GM12878 (cell line): ENCODE measurements around the gene HOXB2. TPM values are rescaled to one million over a fixed set of nuclear protein-coding genes. Genes with fewer than 3 reads are reported as not detected.

Experiments used
- BCLAF1 ChIP-seq: fragments of 450-650 bp; IDR thresholded peaks from 2 replicates; pipeline ENCODE4 v1.6.1; 2017; ENCODE audit warnings: antibody characterized with exemption, mild to moderate bottlenecking, moderate library complexity
- BHLHE40 ChIP-seq, 2 experiments: fragments of 450-650 bp in 1 of 2; IDR thresholded peaks; 2 replicates each; pipeline ENCODE4 v1.6.1; 2011 to 2017; ENCODE audit warnings: low read depth in 2 of 2, borderline replicate concordance in 1 of 2, improper control_type of control experiment in 1 of 2, low read length in 1 of 2, mild to moderate bottlenecking in 1 of 2
- CBFB ChIP-seq: IDR thresholded peaks from 2 replicates; pipeline ENCODE4 v1.6.1; 2016; ENCODE audit warnings: antibody characterized with exemption, low read depth
- IRF4 ChIP-seq: IDR thresholded peaks from 2 replicates; pipeline ENCODE4 v1.6.1; 2011; ENCODE audit warnings: low read depth, low read length
- IRF5 ChIP-seq: fragments of 450-650 bp; IDR thresholded peaks from 2 replicates; pipeline ENCODE4 v1.6.1; 2017; ENCODE audit warnings: borderline replicate concordance
- NKRF ChIP-seq: fragments of 450-650 bp; conservative IDR thresholded peaks from 2 replicates; pipeline ENCODE4 v1.6.1; 2017; ENCODE audit warnings: mild to moderate bottlenecking, moderate library complexity
- RAD51 ChIP-seq: fragments of 450-650 bp; IDR thresholded peaks from 2 replicates; pipeline ENCODE4 v1.6.1; 2016; ENCODE audit warnings: moderate library complexity, mild to moderate bottlenecking, inconsistent platforms
- SMARCA5 ChIP-seq: fragments of 450-650 bp; IDR thresholded peaks from 2 replicates; pipeline ENCODE4 v1.6.1; 2017; ENCODE audit warnings: mild to moderate bottlenecking
- SMC3 ChIP-seq: IDR thresholded peaks from 2 replicates; pipeline ENCODE4 v1.6.1; 2011; ENCODE audit warnings: low read length, improper control_type of control experiment, borderline replicate concordance
- SPI1 ChIP-seq: IDR thresholded peaks from 2 replicates; pipeline ENCODE4 v1.6.1; 2011; ENCODE audit warnings: low read depth, mild to moderate bottlenecking, low read length, moderate library complexity, borderline replicate concordance; ENCODE audit not compliant: insufficient read depth
- YY1 ChIP-seq: IDR thresholded peaks from 2 replicates; pipeline ENCODE4 v1.6.1; 2011; ENCODE audit warnings: low read depth, mild to moderate bottlenecking, low read length
- ZBTB33 ChIP-seq: fragments of 450-650 bp; IDR thresholded peaks from 2 replicates; pipeline ENCODE4 v1.6.1; 2017; ENCODE audit warnings: mild to moderate bottlenecking
- ZNF207 ChIP-seq: fragments of 450-650 bp; IDR thresholded peaks from 2 replicates; pipeline ENCODE4 v1.6.1; 2014; ENCODE audit warnings: antibody characterized with exemption, mild to moderate bottlenecking, borderline replicate concordance
- ZNF24 ChIP-seq: fragments of 450-650 bp; IDR thresholded peaks from 2 replicates; pipeline ENCODE4 v1.6.1; 2017; ENCODE audit warnings: antibody characterized with exemption, mild to moderate bottlenecking
- polyA plus RNA-seq, 11 experiments: library from polyadenylated mRNA; depleted of rRNA in 4 of 11; unstranded in 6 of 11; stranded (reverse) in 5 of 11; fragments of >200 nt; fragmentation: Nextera tagmentation in 4 of 11; fragmentation: Illumina TruSeq in 1 of 11; extraction: Ambion mirVana in 4 of 11; extraction: Trizol in 1 of 11; gene quantifications; 1 replicate in 1 of 11; 2 replicates in 10 of 11; pipeline versions ENCODE4 v1.2.1 to v1.2.3, GENCODE V29; 2011 to 2016; ENCODE audit warnings: inconsistent platforms in 2 of 11, missing spikeins in 2 of 11, low read depth in 1 of 11
- total RNA-seq, 4 experiments: library from RNA; depleted of rRNA in 3 of 4; stranded (reverse); fragments of >200 nt in 3 of 4; fragmentation: Illumina TruSeq in 1 of 4; extraction: Trizol in 1 of 4; gene quantifications; 2 replicates each; pipeline versions ENCODE4 v1.2.1 to v1.2.3, GENCODE V29; 2013 to 2021

The HOXB2 gene
- total and polyA plus RNA-seq, 10 of the 15 experiments (the other 5 are each of a cell fraction or from before 2014, with no cell fraction given): 0.16 to 8.8 (median 2.3) TPM

GRCh38 chr17:48593840-48594537, 49.1 kb upstream of the HOXB2 start (continued):
- TF ChIP-seq BCLAF1 (no peak), RAD51 (0 out of 2 replicates have a peak, but pooled peaks have one; percentile 29), SMARCA5 (peak; percentile 89), CBFB (no peak), IRF5 (no peak), YY1 (peak; percentile 96), ZBTB33 (no peak), ZNF24 (0 out of 2 replicates have a peak, but pooled peaks have one; percentile 13), NKRF (0 out of 2 replicates have a peak, but pooled peaks have one; percentile 45), SPI1 (peak; percentile 68; the same call in 1 of the 2 replicates), IRF4 (0 out of 2 replicates have a peak, but pooled peaks have one; percentile 23), SMC3 (peak; percentile 95), ZNF207 (peak; percentile 21; the same call in 1 of the 2 replicates), BHLHE40 (IDR thresholded peaks at IDR 0.05; ENCODE audit: borderline replicate concordance in 1 of 2, low read depth in 2 of 2, low read length in 1 of 2) (peak; percentile 44 to 61; a peak in 2 of 4 replicates)
